NCI-H345 treated with DMSO at 0.1 percent for 48 hours (cell line): ENCODE data around the gene PDS5A.
"Not testable (repeated sequence)": the region's sequence is repeated elsewhere in the genome, so short reads cannot be mapped to it uniquely, and the experiment has no call there.

Experiments used
- DNase-seq: peaks from one replicate; lab custom pipeline; 2025; ENCODE audit not compliant: unreplicated experiment; lab: John Stamatoyannopoulos, UW

Gene PDS5A

GRCh38 chr4:39908284-39908683 lies 69.4 kb downstream of the PDS5A start:
- DNase-seq, result no peak

DNA sequence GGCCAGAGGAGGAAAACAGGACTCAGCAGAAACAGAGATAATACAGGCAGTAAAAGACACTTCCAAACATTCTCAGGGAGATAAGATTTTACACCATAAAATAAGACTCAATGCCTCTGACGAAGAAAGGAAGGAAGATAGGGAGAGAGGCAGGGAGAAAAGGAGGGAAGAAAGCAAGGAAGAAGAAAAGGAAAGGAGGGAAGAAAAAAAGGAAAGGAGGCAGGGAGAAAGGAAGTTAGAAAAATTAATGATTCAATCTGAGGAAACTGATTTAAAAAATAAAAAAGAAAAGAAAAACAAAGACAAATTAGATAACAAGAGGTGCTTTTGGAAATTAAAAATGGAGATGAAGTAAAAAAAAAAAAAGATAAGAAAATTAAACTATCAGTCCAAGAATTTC lies 72.1 kb downstream of the PDS5A start:
- DNase-seq, result no peak

- not testable (repeated sequence) for DNase-seq
These were observed 72.7 kb downstream of the PDS5A start for GRCh38 chr4:39905019-39905418.

DNA sequence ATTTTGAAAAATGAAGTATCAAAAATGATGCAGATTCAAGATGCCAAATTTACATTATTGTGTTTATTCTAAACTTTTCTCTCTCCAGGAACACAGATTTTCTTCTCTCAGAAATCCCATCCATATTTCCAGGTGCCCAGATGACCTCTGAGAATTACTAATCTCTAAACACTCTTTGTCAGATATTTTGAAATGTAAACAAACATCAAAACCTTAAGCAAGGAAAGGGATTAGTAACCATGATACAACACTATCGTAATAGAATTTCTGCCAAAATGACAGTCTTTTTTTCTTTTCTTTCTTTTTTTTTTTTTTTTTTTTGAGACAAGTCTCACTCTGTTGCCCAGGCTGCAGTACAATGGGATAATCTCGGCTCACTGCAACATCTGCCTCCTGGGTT lies 76.7 kb downstream of the PDS5A start:
- no peak for DNase-seq

DNA sequence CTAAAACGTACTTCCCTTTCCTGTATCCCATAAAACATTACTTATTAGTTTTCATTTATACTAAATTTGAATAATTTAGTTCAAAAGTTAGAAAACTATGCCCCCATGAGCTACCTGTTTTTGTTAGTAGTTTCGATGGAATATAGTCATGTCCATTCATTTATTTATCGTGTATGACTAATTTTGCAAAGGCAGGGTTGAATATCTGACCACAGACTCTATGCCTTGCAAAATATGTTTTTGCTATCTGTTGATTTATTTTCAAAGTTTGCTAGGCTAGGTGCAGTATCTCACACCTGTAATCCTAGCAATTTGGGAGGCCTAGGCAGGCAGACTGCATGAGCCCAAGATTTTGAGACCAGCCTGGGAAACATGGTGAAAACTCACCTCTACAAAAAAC lies 78.4 kb downstream of the PDS5A start:
- no peak for DNase-seq

DNA sequence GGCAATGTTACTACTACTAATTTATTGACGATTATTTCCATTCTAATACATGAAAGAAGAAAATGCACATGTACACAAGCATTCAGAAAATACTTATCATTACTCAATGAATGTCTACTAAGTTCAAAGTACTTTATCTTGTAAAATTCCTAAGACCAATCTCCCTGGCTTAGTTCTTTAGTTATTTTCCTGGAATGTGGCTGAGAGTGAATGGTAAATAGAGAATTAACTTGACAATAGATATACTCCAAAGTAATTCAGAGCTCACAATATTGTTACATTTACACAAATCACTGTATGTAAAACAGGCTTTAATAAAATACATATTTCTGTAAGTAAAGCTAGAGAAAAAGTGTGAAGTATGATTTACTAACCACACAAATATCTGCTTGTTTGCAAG lies 79.7 kb downstream of the PDS5A start:
- no peak for DNase-seq

DNA sequence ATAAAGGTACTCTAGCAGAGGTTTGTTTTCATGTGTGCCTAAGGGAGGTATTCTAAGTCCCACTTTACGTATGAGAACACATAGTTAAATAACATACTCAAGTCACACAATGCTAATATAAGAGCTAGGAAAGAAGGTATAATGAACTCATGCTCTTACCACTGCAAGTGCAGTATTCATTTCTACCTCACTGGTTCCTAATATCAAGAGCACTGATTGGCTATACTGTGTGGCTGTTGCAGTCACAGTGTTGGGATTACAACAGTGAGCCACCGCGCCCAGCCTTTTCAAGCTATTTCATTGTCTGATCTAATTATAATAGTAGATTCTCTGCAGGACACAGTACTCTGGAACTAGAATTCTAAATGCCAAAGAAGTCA lies 84.0 kb downstream of the PDS5A start:
- no peak for DNase-seq

- DNase-seq, result no peak
These were observed 84.6 kb downstream of the PDS5A start for GRCh38 chr4:39892988-39893692.

GRCh38 chr4:39889226-39889625 lies 88.5 kb downstream of the PDS5A start:
- no peak for DNase-seq

DNA sequence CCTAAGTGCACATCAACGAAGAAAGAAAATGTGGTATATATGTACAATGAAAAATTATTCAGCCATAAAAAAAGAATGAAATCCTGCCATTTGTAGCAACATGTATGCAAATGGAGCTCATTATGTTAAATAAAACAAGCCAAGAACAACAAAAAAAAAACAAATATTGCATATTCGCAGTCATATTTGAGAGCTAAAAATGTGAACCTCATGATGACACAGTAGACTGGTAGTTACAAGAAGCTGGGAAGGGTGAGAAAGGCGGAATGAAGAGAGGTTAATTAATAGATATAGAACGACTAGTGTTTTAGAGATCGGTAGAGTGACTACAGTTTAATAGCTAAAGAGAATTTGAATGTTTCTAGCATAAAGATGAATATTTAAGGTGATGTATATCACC lies 89.2 kb downstream of the PDS5A start:
- DNase-seq, result no peak

- no peak for DNase-seq
These were observed 94.1 kb downstream of the PDS5A start for GRCh38 chr4:39883646-39884045.

- no peak for DNase-seq
These were observed 95.9 kb downstream of the PDS5A start for GRCh38 chr4:39881789-39882188.

- DNase-seq, result no peak
These were observed 99.7 kb downstream of the PDS5A start for GRCh38 chr4:39877971-39878370.

DNA sequence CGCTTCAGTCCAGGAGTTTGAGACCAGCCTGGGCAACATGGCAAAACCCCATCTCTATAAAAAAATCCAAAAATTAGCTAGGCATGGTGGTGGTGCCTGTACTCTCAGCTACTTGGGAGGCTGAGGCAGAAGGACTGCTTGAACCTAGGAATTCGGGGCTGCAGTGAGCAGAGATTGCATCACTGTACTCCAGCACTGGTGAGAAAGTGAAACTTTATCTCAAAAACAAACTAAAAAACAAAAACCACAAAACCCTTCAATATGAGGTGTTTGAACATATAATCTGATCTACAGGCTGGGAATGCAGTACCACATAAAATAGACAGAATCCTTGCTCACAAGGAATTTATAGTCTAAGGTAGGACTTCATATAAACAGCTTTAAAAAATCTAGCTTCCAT lies 103.9 kb downstream of the PDS5A start:
- DNase-seq, result no peak

DNA sequence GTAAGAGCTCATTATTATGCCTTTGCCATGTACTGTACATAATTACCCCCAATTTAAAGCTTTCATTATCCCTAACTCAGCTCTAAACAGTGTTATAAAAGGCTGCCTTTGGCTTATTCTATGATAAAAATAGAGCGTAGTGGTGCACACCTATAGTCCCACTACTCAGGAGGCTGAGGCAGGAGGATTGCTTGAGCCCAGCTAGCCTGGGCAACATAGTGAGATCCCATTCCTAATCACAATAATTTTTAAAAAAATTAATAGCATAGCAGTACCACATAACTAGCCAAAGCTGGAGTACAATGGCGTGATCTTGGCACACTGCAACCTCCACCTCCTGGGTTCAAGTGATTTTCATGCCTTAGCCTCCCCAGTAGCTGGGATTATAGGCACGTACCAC lies 112.4 kb downstream of the PDS5A start:
- DNase-seq, result no peak

DNA sequence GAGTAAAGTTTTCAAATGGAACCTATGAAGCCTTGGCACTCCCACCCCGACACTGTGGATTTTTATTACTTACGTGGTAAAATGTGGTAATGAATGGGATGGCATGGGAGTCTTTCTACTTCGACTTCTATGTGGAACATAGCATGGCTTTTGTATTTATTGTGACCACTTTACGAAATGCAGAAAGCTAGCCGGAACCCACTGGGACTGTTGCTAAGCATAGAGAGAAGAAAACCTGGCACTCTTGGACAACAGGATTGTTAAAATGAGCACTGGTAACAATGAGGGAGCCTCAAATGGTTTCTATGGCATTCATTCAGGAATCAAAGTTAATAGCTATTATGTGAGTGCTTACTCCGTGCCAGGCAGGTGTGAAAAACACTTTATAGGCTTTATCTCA lies 113.3 kb downstream of the PDS5A start:
- DNase-seq, result no peak

- no peak for DNase-seq
These were observed 116.9 kb downstream of the PDS5A start for GRCh38 chr4:39860804-39861203.

DNA sequence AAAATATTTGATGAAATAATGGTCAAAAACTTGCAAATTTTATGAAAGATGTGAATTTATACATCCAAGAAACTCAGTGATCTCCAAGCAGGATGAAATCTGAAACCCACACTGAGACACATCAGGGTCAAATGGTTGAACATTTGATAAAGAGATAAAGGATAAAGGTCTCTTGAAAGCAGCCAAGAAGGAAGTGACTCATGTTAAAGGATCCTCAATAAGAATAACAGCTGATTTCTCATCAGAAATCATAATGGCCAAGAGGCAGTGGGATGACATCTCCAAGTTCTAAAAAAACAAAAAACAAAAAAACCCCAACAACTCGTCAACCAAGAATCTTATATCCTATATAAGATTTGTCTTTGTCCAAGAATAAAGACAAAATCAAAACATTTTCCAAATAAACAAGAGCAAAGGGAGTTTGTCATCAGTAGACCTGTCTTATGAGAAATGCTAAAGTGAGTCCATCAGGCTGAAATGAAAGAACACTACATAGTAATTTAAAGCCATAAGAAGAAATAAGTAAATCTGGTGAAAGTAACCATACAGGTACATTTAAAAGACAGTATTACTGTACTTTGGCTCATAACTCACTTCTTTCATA lies 121.7 kb downstream of the PDS5A start:
- DNase-seq, result no peak

DNA sequence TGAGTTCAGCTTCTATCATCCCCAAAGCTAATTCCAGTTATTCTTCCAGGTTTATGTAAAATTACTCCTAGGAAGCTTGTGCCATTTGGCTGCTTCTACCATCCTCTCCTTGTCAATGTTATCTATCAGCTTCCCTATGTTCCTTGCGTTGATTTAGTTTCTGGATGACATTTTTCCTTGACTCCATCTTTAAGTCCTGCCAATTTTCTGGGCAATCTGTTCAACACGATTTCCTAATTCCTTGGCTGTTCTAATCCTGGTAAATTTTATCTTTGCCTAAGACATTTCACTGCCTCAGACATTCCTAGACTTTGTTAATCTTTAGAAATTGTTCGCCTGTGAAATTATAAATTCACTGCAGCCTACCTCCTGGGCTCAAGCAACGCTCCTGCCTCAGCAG lies 125.1 kb downstream of the PDS5A start:
- no peak for DNase-seq

DNA sequence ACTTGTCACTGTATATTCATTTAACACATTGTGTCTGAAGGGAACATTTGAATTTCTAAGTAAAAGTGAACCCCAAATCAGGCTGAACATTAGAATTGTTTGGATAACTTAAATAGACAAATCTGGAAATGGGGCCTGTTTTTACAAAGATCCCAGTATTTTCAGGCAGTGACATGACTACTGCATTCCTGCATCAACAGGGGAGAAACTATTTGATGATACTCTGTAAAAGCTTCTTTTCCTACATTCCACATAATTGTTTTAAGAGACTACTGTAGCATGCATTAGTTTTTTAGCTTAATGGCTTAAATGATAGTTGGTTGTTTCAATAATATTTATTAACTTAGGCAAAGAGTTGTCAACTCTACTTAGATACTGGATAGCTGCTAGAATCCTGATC lies 127.0 kb downstream of the PDS5A start:
- DNase-seq, result no peak

GRCh38 chr4:39846705-39847104 lies 131.0 kb downstream of the PDS5A start:
- DNase-seq, result no peak

GRCh38 chr4:39846120-39846519 lies 131.6 kb downstream of the PDS5A start:
- no peak for DNase-seq

- DNase-seq, result no peak
These were observed 135.8 kb downstream of the PDS5A start for GRCh38 chr4:39841894-39842293.
